ENCODE measurements around the gene TIMP4.

GRCh38 chr3:12186515-12187286 lies 28.0 kb upstream of the TIMP4 start:
- TF ChIP-seq POLR2A (IDR thresholded peaks at IDR 0.05) (no peak), CTCF (IDR thresholded peaks at IDR 0.05) (no peak)

All from testis (tissue), 2 donors.